ENCODE results near the gene CCDC117. TPM values are rescaled to one million over a fixed set of nuclear protein-coding genes. Genes with fewer than 3 reads are reported as not detected.

CCDC117 gene
- total RNA-seq, 1 donor: 23.0 TPM

DNA sequence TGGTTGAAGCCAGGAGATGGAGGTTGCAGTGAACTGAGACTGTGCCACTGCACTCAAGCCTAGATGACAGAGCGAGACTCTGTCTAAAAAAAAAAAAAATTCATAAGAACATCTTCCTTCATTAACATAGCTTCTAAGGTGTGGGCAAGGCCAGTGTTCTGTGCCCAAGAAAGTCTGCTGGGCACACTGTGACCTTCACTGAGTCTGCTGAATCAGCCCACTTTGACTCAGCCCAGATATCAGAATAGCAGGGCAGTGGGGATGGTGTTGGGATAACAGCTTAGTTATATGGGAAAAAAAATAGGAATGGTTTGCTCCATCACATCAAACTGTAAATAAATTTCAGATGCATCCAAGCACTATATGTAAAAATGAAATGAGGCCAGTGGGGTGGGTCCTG lies 60.2 kb downstream of the CCDC117 start:
- TF ChIP-seq, protein P1, sequence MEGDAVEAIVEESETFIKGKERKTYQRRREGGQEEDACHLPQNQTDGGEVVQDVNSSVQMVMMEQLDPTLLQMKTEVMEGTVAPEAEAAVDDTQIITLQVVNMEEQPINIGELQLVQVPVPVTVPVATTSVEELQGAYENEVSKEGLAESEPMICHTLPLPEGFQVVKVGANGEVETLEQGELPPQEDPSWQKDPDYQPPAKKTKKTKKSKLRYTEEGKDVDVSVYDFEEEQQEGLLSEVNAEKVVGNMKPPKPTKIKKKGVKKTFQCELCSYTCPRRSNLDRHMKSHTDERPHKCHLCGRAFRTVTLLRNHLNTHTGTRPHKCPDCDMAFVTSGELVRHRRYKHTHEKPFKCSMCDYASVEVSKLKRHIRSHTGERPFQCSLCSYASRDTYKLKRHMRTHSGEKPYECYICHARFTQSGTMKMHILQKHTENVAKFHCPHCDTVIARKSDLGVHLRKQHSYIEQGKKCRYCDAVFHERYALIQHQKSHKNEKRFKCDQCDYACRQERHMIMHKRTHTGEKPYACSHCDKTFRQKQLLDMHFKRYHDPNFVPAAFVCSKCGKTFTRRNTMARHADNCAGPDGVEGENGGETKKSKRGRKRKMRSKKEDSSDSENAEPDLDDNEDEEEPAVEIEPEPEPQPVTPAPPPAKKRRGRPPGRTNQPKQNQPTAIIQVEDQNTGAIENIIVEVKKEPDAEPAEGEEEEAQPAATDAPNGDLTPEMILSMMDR (IDR thresholded peaks at IDR 0.05; ENCODE audit: insufficient read depth, low read length): no peak
- no peak overlapping the region for H3K4me3 ChIP-seq (ENCODE audit: low read depth, low read length)
- no peak for DNase-seq (ENCODE audit: low read depth)

GRCh38 chr22:28833276-28833923 lies 60.9 kb downstream of the CCDC117 start:
- DNase-seq (ENCODE audit: low read depth): no peak
- TF ChIP-seq, protein P1 (IDR thresholded peaks at IDR 0.05; ENCODE audit: insufficient read depth, low read length): no peak
- no peak overlapping the region for H3K4me3 ChIP-seq (ENCODE audit: low read depth, low read length)

DNA sequence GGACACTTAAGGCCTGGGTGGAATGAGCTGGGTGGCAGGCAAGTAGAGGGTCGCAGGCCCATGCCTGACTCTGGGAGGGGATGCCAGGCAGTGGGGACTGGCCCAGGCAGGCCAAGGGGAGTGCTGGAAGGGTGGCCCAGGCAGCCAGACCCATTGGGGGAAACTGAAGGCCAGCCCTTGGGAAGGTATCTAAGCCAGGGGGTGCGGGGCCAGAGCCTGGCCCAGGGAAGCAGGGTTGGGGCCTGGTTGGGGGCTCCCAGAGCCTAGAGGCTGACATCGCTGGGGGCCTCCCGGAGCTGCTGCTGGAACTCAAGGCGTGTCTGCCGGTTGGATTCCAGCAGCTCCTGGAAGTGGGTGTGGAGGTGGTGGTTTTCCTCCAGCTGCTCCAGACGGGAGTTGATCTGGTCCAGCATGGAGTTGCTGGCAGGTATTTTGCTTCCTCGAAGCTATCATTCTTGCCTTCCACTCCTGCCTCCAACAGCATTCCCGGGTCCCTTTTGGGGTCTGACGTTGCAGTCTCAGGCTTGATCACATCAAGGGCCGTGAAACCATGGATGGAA lies 63.2 kb downstream of the CCDC117 start:
- TF ChIP-seq, protein P1 (IDR thresholded peaks at IDR 0.05; ENCODE audit: insufficient read depth, low read length): no peak
- no peak for DNase-seq (ENCODE audit: low read depth)
- H3K4me3 ChIP-seq (ENCODE audit: low read depth, low read length): no peak overlapping the region

DNA sequence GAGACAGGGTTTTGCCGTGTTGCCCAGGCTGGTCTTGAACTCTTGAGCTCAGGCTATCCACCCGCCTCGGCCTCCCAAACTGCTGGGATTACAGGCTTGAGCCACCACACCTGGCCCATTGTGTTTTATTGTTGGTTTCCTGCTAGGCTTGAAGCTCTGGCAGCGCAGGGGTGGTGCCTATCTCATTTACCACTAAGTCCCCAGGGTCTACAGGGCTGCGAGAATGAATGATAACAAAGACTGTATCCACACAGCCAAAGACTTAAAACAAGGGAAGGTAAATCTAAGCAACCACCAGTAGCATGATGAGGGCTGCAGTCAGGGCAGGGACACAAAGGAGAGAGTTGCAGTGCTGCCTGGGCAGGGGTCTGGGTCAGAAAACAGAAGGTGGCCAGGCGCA lies 65.1 kb downstream of the CCDC117 start:
- TF ChIP-seq, protein P1 (IDR thresholded peaks at IDR 0.05; ENCODE audit: insufficient read depth, low read length): no peak
- DNase-seq (ENCODE audit: low read depth): no peak
- H3K4me3 ChIP-seq (ENCODE audit: low read depth, low read length): no peak overlapping the region

Small RNA genes lying within 50 kb of the gene (small RNA-seq; reads per million reads assigned to genes)
- gene Z93930.1: not detected

Other genes starting within 250 kb of the CCDC117 start
- 37.5 and 55.8 TPM in 2 replicates for gene TTC28, start 92.9 kb upstream of the CCDC117 start, total RNA-seq (ENCODE audit: low replicate concordance)
- gene CHEK2, start 30.9 kb upstream of the CCDC117 start, total RNA-seq (ENCODE audit: low replicate concordance): 17.1 and 22.2 TPM in 2 replicates
- 15.0 and 28.5 TPM in 2 replicates for gene HSCB, start 30.7 kb upstream of the CCDC117 start, total RNA-seq (ENCODE audit: low replicate concordance)
- gene XBP1, start 27.9 kb downstream of the CCDC117 start, total RNA-seq (ENCODE audit: low replicate concordance): 111 and 228 TPM in 2 replicates
- gene ZNRF3, start 110.9 kb downstream of the CCDC117 start, total RNA-seq (ENCODE audit: low replicate concordance): 3.4 and 4.4 TPM in 2 replicates